ENCODE measurements around the gene CARD11.

- TF ChIP-seq POLR2A (IDR thresholded peaks at IDR 0.05; ENCODE audit: low read length) (no peak), GATA1 (IDR thresholded peaks at IDR 0.05; ENCODE audit: low read depth, low read length) (no peak)
These were observed 77.9 kb downstream of the CARD11 start for GRCh38 chr7:2965745-2966270.
